Cerebellar cortex (tissue), 1 donor: Measurements from ENCODE around the gene PECR.
"Not testable (repeated sequence)": the region's sequence is repeated elsewhere in the genome, so short reads cannot be mapped to it uniquely, and the experiment has no call there.

Experiments
- DNase-seq: peaks from one replicate; pipeline ENCODE4 v3.0.0-alpha.2; 2015; ENCODE audit warnings: low spot score

Gene PECR

GRCh38 chr2:216104691-216105090 lies 23.1 kb upstream of the PECR start:
- no peak for DNase-seq

GRCh38 chr2:216103213-216103612 lies 21.6 kb upstream of the PECR start:
- DNase-seq, result no peak

GRCh38 chr2:216101109-216101508 lies 19.5 kb upstream of the PECR start:
- DNase-seq, result no peak

GRCh38 chr2:216098421-216099334 lies 17.1 kb upstream of the PECR start:
- DNase-seq, result no peak

- no peak for DNase-seq
These were observed 13.1 kb upstream of the PECR start for GRCh38 chr2:216094701-216095100.

GRCh38 chr2:216092646-216093045 lies 11.0 kb upstream of the PECR start:
- DNase-seq, result no peak

- DNase-seq, result no peak
These were observed 8.8 kb upstream of the PECR start for GRCh38 chr2:216090369-216090786.

GRCh38 chr2:216086207-216086893 lies 4.7 kb upstream of the PECR start:
- DNase-seq, result no peak

- DNase-seq, result no peak
These were observed 2.9 kb upstream of the PECR start for GRCh38 chr2:216084547-216084946.

- peak; percentile 28 for DNase-seq
These were observed 2.1 kb upstream of the PECR start for GRCh38 chr2:216083464-216084281.

- DNase-seq, result peak; percentile 68
These were observed 1.2 kb upstream of the PECR start for GRCh38 chr2:216082805-216083204.

- DNase-seq, result peak; percentile 54
These were observed 605 bp upstream of the PECR start for GRCh38 chr2:216082117-216082711.

- DNase-seq, result no peak
These were observed 597 bp downstream of the PECR start for GRCh38 chr2:216081012-216081411.

GRCh38 chr2:216080048-216080447 lies 1.6 kb downstream of the PECR start:
- not testable (repeated sequence) for DNase-seq

- DNase-seq, result no peak
These were observed 2.8 kb downstream of the PECR start for GRCh38 chr2:216078776-216079175.

GRCh38 chr2:216075510-216076485 lies 5.8 kb downstream of the PECR start:
- DNase-seq, result no peak

GRCh38 chr2:216074794-216075193 lies 6.8 kb downstream of the PECR start:
- no peak for DNase-seq

- DNase-seq, result no peak
These were observed 7.2 kb downstream of the PECR start for GRCh38 chr2:216074380-216074779.

GRCh38 chr2:216073773-216074172 lies 7.8 kb downstream of the PECR start:
- no peak for DNase-seq

GRCh38 chr2:216072473-216072872 lies 9.1 kb downstream of the PECR start:
- DNase-seq, result no peak
